GM21367 (cell line): ENCODE results near the gene FSIP1.

Experiments
- ATAC-seq: cut with Tn5 transposase; IDR thresholded peaks from one replicate; pipeline ENCODE4 v1.9.1; 2021; ENCODE audit not compliant: unreplicated experiment

FSIP1 gene

GRCh38 chr15:39792844-39793335 is 10.2 kb upstream of the FSIP1 start:
- ATAC-seq: no peak

DNA sequence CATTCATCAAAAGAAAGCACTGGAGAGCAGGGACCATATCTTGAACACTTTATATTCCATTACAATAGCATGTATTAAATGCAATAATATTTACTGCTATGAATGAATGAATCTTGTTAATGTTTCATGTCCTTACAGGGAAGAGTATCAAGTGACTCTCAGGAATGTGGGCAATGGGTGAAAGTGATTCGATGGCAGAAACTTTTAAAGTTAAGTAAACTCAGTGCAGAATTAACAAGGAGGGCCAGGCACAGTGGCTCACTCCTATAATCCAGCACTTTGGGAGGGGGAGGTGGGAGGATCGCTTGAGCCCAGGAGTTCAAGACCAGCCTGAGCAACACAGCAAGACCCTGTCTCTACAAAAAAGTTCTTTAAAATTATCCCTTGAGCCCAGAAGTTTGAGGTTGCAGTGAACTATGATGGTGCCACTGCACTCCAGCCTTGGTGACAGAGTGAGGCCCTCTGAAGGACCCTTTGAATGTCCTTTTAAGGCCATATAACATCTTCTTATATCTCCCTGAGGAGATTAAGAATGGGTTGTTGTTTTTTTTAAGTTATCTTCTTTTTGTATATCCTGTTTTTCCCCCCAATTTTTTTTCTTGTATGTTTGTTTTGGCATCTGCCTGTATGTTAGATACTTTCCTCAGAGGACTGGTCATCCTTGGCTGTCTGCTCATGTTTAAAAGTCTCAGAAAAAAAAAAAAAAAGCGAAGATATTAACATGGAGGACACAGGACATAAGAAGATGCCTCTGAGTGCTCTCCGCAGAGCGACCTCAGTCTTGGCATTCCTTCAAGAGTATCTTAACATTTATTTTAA is 9.6 kb upstream of the FSIP1 start:
- no peak for ATAC-seq

GRCh38 chr15:39789736-39790135 is 7.1 kb upstream of the FSIP1 start:
- no peak for ATAC-seq

GRCh38 chr15:39788800-39789565 is 6.3 kb upstream of the FSIP1 start:
- ATAC-seq: no peak

DNA sequence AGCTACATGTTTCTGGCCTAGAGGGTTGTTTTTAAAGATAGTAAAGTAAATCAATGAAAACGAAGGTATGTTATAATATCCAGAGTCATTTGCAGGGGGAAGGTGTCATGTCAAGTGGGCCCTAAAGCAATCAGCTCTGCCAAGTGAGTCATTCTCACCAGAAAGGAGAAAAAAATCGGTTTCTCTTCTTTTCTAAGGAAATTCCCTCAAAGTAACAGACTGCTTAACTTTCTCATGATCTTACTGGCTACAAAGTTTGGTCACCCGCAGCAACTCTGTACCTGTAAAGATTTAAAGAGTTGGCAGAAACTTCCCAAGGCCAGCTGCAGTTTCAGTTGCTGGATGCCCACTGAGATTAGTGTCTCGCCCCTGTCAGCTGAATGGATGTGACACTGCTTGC is 5.5 kb upstream of the FSIP1 start:
- ATAC-seq: no peak

- ATAC-seq: no peak
Measured at GRCh38 chr15:39787479-39787878, 4.8 kb upstream of the FSIP1 start.

GRCh38 chr15:39786447-39787056 is 3.9 kb upstream of the FSIP1 start:
- no peak for ATAC-seq

DNA sequence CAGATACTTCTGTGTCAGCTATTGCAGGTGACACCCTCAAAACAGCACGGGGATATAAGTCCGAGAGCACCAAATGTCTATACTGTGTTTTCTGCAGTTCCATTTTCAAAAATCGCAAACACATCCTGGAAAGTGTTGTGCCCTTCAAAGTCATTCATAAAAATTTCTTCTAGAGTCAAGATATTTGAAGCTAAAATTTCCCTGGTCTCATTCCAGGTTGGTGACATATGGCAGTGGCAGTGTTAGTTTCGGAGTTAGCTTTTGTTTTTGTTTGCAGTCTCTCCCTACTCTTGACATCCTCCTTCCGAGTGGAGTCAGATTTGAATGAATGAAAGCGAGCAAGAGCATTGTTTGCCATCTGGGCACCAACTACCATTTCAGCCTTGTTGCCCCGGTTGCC is 3.2 kb upstream of the FSIP1 start:
- no peak for ATAC-seq

GRCh38 chr15:39785139-39785538 is 2.5 kb upstream of the FSIP1 start:
- no peak for ATAC-seq

DNA sequence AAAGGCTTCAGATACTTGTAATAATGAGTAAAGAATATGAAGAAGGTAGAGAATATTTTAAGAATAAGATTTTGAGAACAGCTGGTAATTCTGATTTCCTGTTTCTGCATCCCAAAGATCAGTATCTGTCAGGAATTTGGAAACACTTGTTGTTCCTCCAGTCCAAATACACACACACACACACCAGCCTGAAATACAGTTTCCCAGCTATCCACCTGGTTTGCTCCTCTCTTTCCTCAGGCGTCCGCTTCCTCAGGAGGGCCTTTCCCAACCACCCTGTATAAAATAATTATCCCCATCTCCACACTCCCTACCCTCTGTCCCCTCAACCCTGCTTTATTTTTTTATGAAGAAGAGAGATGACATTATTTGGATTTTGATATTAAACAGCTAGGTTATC is 2.0 kb upstream of the FSIP1 start:
- ATAC-seq: no peak

DNA sequence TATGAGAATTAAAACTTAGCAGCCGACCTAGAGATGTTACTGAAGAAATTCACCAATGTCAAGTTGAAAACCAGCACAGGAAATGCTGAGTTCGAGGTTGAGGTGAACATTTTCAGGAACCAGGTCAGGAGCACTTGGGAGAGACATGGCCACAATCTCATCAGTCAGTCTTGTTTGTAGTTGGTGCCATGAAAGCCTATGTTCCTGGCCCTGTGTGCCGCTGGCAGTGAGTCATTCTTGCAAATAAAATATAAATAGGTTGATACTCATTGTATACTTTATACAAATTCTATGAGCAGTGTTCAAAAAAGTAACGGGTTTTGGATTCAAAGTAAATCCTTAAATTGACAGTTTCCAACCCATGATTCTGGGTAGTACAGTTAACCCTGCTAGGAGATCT is 1.5 kb upstream of the FSIP1 start:
- ATAC-seq: no peak

- ATAC-seq: no peak
Measured at GRCh38 chr15:39783244-39783820, 691 bp upstream of the FSIP1 start.

DNA sequence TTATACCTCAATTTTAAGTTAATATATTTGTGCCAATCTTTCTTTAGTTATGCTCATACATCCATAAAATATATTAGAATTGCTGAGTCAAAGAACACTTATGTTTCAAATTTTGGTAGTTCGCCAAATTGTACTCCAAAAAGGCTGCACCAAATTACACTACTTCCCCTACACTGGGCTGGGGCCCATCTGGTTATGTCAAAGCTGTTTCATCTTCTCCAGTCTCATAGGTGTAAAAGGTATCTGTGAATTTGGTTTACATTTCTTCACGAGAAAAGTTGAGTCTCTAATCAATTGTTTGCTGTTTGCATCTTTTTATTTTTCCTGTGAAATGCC is 706 bp downstream of the FSIP1 start:
- ATAC-seq: no peak

GRCh38 chr15:39781147-39781966 is 1.3 kb downstream of the FSIP1 start:
- no peak for ATAC-seq

- ATAC-seq: no peak
Measured at GRCh38 chr15:39778021-39778420, 4.6 kb downstream of the FSIP1 start.

DNA sequence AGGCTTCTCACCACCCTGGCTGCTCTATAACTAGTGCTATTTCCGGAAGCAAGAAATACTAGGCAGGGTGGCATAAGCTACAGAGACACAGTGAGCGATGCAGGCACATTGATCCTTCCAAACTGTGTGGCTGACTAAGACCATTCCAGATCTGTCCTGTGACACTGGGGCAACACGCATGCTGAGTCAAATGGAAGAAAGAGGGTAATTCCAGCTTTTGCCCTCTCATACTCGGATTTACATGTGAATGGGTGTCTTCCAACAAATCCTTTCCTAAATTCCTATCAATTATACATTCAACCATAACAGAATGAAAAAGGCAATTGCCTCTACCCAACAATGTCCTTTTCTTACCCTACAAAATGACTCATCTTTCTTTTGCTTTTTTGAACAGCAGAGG is 5.1 kb downstream of the FSIP1 start:
- no peak for ATAC-seq

- ATAC-seq: no peak
Measured at GRCh38 chr15:39776068-39776467, 6.6 kb downstream of the FSIP1 start.

DNA sequence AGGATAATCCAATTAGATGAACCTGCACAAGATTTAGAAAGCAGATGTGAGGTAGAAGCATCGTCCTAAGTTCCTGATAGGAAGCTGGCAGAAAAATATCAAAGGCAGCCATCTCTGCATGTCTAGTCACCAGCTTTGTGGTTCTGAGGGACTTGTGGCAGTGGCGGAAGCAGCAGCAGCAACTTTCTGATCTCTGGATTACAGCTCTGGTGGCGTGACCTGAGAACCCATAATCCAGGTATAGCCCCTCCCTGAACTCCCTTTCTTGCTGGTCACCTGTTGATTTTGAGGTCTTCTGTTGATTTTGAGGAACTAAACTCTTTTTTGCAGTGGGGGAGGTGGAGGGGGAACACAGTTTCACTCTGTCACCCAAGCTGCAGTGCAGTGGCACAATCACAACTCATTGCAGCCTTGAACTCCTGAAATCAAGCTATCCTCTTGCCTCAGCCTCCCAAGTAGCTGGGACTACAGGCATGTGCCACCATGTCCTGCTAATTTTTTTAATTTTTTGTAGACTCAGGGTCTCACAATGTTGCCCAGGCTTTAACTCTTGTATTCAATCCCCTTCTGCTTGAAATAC is 7.9 kb downstream of the FSIP1 start:
- no peak for ATAC-seq

DNA sequence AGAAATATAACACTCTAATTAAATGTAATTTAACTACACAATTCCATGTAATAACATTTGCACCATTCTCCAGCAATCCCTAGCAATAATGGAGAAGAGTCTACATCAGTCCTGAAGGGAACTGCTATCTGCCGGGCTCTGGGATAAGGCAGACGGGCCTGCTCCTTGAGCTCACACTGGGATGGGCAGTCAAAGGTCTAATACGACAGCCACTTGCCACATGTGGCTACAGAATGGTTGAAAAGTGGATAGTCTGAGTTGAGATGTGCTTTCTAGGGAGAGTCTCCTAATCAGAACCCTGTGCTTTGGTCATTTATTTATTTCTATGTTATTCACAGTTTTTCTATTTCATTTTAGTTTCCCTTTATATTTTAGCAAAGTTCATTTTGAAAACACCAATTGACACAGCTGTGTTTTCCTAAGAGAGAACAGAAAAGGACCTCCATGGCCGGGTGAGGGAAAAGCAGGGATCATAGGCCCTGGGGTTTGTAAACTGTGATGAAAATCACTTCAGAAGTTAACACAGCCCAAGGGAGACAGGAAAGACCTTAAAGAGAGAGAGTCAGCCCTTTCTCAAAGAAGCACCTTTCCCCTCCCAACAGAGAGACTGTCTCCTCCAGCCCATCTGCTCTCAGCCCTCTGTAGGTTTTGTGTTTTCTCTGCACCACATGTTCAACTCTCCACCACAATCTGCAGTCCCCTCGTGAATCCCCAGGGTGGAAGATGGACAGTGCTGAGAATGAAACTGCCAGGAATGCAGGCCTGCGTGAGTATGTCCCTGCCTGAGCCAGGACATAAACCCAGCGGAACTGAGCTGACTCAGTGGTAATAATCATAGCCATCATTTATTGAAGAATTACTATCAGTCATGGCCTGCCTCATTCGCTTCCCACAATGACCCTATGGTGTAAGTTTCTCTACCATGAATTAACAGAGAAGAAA is 11.6 kb downstream of the FSIP1 start:
- ATAC-seq: no peak
